Nephron progenitor cell (in vitro differentiated cells): ENCODE measurements around the gene F8.
A peak's percentile ranks its signal among the peaks of the same experiment; 100 is the strongest.
"Not testable (repeated sequence)": the region's sequence is repeated elsewhere in the genome, so short reads cannot be mapped to it uniquely, and the experiment has no call there.

ENCODE experiments used
- DNase-seq: peaks from one replicate; pipeline ENCODE4 v3.0.0; 2021
- H3K27ac Mint-ChIP-seq: 2 replicates; pipeline ENCODE4 v1.8.0; 2021; ENCODE audit warnings: mild to moderate bottlenecking, moderate library complexity, mixed read lengths
- H3K27me3 Mint-ChIP-seq: 2 replicates; pipeline ENCODE4 v1.8.0; 2021; ENCODE audit warnings: mild to moderate bottlenecking, low read depth, mixed read lengths; ENCODE audit not compliant: poor library complexity
- H3K36me3 Mint-ChIP-seq: 2 replicates; pipeline ENCODE4 v1.8.0; 2021; ENCODE audit warnings: low read depth, mixed read lengths
- H3K4me1 Mint-ChIP-seq: 2 replicates; pipeline ENCODE4 v1.8.0; 2021; ENCODE audit warnings: mixed read lengths
- H3K4me3 Mint-ChIP-seq: 2 replicates; pipeline ENCODE4 v1.8.0; 2021; ENCODE audit warnings: mild to moderate bottlenecking, moderate library complexity, mixed read lengths
- H3K9me3 Mint-ChIP-seq: 2 replicates; pipeline ENCODE4 v1.8.0; 2021; ENCODE audit warnings: mild to moderate bottlenecking, moderate library complexity, mixed read lengths
- TF ChIP-seq, protein P1 (sequence below): fragments of 200-600 bp; sonication (generic); IDR thresholded peaks from 2 replicates; pipeline ENCODE4 v1.5.0; 2021; ENCODE audit warnings: antibody characterized with exemption

Gene F8

DNA sequence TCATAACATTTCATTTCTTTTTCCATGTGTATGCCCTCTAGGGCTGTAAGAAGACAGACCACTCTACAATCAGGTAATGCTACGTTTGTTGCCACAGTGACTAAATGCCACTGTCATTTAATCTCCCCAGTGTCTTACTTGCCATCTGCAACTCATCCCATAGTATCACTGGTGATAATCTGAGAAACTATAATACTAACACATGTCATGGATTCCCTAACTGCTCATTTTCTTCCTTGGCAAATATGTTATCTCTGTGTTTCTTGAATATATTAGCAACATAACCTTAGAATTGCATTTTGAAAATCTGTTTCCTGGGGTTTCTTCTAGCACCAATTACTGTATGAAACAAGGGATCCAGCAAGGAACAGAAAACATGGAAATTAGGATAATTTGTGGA, 130.2 kb downstream of the F8 start:
- DNase-seq, result no peak
- Mint-ChIP-seq H3K9me3 (peaks cover 37% of the 10 kb centered on the region), H3K36me3 (peaks cover 3% of the 10 kb centered on the region), H3K27me3 (peaks cover 3% of the 10 kb centered on the region), H3K27ac (no peak overlapping the region), H3K4me3 (no peak overlapping the region), H3K4me1 (no peaks in the 10 kb centered on the region)
- TF ChIP-seq, protein P1, sequence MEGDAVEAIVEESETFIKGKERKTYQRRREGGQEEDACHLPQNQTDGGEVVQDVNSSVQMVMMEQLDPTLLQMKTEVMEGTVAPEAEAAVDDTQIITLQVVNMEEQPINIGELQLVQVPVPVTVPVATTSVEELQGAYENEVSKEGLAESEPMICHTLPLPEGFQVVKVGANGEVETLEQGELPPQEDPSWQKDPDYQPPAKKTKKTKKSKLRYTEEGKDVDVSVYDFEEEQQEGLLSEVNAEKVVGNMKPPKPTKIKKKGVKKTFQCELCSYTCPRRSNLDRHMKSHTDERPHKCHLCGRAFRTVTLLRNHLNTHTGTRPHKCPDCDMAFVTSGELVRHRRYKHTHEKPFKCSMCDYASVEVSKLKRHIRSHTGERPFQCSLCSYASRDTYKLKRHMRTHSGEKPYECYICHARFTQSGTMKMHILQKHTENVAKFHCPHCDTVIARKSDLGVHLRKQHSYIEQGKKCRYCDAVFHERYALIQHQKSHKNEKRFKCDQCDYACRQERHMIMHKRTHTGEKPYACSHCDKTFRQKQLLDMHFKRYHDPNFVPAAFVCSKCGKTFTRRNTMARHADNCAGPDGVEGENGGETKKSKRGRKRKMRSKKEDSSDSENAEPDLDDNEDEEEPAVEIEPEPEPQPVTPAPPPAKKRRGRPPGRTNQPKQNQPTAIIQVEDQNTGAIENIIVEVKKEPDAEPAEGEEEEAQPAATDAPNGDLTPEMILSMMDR, result no peak

DNA sequence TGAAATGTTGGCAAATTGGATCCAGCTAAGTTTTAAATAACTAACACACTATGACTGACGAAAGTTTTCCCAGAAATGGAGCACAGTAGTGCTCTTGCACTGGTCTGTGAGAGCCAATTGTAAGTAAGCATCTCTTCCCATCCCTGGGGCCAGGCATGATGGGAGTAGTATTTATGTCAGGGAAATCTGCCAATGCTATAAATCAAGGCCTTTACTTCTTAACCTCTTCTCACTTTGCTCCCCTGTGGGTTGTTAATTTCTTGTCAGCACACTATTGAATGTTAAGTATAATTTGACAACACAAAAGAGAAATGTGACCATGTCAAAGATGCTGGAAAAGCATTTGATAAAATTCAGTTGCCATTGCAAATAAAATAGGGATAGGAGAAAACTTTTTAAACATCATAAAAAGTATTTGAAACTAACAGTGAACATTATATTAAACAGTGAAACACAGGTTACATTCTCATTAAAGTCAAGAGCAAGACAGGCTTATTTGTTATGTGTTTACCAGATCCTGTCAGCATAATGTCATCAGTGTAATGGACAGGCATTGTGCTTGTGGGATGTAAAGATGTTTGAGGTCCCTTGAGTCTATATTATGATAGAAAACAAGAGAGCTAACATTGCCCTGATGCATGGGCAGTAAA, 131.4 kb downstream of the F8 start:
- no peaks in the 10 kb centered on the region for H3K4me1 Mint-ChIP-seq
- H3K9me3 Mint-ChIP-seq, result peaks cover 33% of the 10 kb centered on the region
- peaks cover 3% of the 10 kb centered on the region for H3K27me3 Mint-ChIP-seq
- no peak overlapping the region for H3K4me3 Mint-ChIP-seq
- H3K36me3 Mint-ChIP-seq, result peaks cover 3% of the 10 kb centered on the region
- TF ChIP-seq, protein P1, result no peak
- no peak for DNase-seq
- no peak overlapping the region for H3K27ac Mint-ChIP-seq

DNA sequence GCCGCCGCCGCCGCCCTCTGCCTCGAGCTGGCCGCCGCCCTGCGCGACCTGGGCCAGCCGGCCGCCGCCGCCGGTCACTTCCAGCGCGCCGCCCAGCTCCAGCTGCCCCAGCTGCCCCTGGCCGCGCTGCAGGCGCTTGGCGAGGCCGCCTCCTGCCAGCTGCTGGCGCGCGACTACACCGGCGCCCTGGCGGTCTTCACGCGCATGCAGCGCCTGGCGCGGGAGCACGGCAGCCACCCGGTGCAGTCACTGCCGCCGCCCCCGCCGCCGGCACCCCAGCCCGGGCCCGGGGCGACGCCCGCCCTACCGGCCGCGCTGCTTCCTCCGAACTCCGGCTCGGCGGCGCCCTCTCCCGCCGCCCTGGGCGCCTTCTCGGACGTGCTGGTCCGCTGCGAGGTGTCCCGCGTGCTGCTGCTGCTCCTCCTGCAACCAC, 135.7 kb downstream of the F8 start:
- not testable (repeated sequence) for H3K27ac Mint-ChIP-seq, H3K4me3 Mint-ChIP-seq, H3K27me3 Mint-ChIP-seq, H3K4me1 Mint-ChIP-seq, H3K36me3 Mint-ChIP-seq, DNase-seq
- H3K9me3 Mint-ChIP-seq, result peaks cover 11% of the 10 kb centered on the region

DNA sequence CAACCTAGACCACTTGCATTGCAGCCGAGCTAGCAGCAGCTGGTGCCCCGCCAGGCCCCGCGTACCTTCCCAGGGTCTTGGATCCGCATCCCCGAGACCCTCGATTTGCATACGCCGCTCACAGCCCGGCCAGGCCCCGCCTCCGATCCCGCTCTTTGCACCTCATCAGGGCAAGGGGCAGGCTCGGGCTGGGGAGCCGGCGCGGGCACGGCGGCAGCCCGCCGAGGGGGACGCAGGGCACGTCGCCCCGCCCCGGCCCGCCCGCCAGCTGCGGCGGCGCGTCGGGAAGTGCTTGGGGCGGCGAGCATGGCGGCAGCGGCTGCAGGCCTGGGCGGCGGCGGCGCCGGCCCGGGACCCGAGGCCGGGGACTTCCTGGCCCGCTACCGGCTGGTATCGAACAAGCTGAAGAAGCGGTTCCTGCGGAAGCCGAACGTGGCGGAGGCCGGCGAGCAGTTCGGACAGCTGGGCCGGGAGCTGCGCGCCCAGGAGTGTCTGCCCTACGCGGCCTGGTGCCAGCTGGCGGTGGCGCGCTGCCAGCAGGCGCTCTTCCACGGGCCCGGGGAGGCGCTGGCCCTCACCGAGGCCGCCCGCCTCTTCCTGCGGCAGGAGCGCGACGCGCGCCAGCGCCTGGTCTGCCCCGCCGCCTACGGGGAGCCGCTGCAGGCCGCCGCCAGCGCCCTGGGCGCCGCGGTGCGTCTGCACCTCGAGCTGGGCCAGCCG, 136.3 kb downstream of the F8 start, which contains the start of gene F8A1:
TSS of gene F8A1 (plus strand) at position 287 of the 720 bp plus-strand sequence. CDS start at position 307, 20 bp downstream.
- not testable (repeated sequence) for H3K27me3 Mint-ChIP-seq, H3K27ac Mint-ChIP-seq, H3K36me3 Mint-ChIP-seq, H3K4me1 Mint-ChIP-seq, H3K4me3 Mint-ChIP-seq
- peaks cover 17% of the 10 kb centered on the region for H3K9me3 Mint-ChIP-seq
- peak; percentile 18 for DNase-seq

DNA sequence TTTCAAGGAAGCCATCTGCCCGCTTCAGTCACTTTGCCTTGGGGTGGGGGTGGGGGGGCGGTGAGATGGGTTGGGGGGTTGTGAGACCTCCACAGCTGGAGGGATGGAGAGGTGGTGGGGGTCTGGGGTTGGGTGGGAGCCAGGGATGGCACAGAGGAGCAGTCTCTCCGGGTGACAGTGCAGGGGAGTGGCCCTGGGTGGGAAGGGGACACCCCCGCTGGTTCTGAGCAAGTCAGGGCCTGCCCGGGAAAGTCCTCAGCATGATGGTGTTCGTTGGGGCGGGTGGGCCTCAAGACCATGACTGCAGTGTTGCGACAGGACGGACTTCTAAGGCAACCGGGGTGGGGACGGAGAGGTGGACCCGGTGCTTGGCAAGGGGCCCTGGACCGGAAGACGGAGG, 137.0 kb downstream of the F8 start:
- not testable (repeated sequence) for H3K4me1 Mint-ChIP-seq, H3K36me3 Mint-ChIP-seq, H3K27me3 Mint-ChIP-seq, H3K4me3 Mint-ChIP-seq, H3K27ac Mint-ChIP-seq, DNase-seq
- peaks cover 16% of the 10 kb centered on the region for H3K9me3 Mint-ChIP-seq

DNA sequence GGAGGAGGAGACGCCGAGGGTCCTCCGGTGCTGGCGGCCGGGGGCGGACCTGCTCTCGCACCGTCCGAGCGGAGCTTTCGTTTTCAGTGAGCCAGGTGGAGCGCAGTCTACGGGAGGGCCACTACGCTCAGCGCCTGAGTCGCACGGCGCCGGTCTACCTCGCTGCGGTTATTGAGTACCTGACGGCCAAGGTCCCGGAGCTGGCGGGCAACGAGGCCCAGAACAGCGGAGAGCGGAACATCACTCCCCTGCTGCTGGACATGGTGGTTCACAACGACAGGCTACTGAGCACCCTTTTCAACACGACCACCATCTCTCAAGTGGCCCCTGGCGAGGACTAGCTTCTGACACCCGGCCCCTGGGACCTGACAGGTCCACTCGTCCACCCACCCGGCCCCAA, 137.5 kb downstream of the F8 start:
- not testable (repeated sequence) for H3K4me1 Mint-ChIP-seq, H3K4me3 Mint-ChIP-seq, H3K27me3 Mint-ChIP-seq, H3K27ac Mint-ChIP-seq, DNase-seq, H3K36me3 Mint-ChIP-seq
- peaks cover 16% of the 10 kb centered on the region for H3K9me3 Mint-ChIP-seq

DNA sequence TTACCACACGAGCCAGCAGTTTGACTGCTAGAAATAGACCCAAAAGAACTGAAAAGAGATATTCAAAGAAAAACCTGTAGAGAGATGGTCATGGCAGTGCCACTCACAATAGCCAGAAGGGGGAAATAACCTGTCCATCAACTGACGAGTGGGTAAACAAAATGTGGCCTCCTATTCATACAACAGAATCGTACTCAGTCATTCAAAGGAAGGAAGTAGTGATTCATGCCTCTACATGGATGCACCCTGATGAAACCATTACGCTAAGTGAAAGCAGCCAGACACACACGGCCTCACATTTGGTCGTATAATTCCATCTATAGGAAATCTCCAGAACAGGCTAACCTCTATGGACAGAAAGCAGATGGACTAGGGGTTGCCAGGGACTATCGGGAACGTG, 138.5 kb downstream of the F8 start:
- DNase-seq, H3K36me3 Mint-ChIP-seq, H3K4me3 Mint-ChIP-seq, H3K27ac Mint-ChIP-seq, H3K4me1 Mint-ChIP-seq, H3K27me3 Mint-ChIP-seq: not testable (repeated sequence)
- H3K9me3 Mint-ChIP-seq, result peaks cover 20% of the 10 kb centered on the region

DNA sequence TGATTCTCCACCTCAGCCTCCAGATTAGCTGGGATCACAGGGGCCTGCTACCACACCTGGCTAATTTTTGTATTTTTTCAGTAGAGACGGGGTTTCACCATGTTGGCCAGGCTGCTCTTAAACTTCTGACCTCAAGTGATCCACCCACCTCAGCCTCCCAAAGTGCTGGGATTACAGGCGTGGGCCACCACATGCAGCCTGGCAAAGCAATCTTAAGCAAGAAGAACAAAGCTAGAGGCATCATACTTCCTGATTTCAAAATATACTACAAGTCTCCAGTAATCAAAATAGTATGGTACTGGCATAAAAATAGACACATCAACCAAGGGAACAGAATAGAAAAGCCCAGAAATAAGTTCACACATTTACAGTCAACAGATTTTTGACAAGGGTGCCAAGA, 149.2 kb downstream of the F8 start:
- Mint-ChIP-seq H3K27ac (no peak overlapping the region), H3K27me3 (no peaks in the 10 kb centered on the region), H3K4me1 (no peaks in the 10 kb centered on the region), H3K36me3 (peaks cover under 1% of the 10 kb centered on the region), H3K4me3 (no peak overlapping the region), H3K9me3 (peaks cover 63% of the 10 kb centered on the region)
- TF ChIP-seq, protein P1, result no peak
- no peak for DNase-seq

DNA sequence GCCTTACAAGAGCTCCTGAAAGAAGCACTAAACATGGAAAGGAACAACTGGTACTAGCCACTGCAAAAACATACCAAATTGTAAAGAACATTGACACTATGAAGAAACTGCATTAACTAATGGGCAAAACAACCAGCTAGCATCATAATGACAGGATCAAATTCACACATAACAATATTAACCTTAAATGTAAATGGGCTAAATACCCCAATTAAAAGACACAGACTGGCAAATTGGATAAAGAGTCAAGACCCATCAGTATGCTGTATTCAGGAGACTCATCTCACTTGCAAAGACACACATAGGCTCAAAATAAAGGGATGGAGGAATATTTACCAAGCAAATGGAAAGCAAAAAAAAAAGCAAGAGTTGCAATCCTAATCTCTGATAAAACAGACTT, 154.0 kb downstream of the F8 start:
- H3K27ac Mint-ChIP-seq, H3K4me1 Mint-ChIP-seq, H3K27me3 Mint-ChIP-seq, DNase-seq, H3K36me3 Mint-ChIP-seq, H3K4me3 Mint-ChIP-seq: not testable (repeated sequence)
- peaks cover 84% of the 10 kb centered on the region for H3K9me3 Mint-ChIP-seq
